GM23338 (cell line): ENCODE measurements around the gene FAM221A. TPM values are rescaled to one million over a fixed set of nuclear protein-coding genes. Genes with fewer than 3 reads are reported as not detected.

Experiments
- ATAC-seq: fragments of 200-7000 bp; cut with Tn5 transposase; 3 replicates; pipeline ENCODE4 v1.9.1; 2020
- DNase-seq: peaks from one replicate; pipeline ENCODE4 v3.0.0-alpha.2; 2015; ENCODE audit warnings: low spot score
- H2AFZ ChIP-seq: fragments of 200-600 bp; sonication (generic); 2 replicates; pipeline ENCODE4 v1.8.0; 2016; ENCODE audit warnings: antibody characterized with exemption, mild to moderate bottlenecking, moderate library complexity
- H3F3A ChIP-seq: fragments of 200-600 bp; sonication (generic); replicated peaks from 2 replicates; pipeline ENCODE4 v1.8.0; 2017; ENCODE audit warnings: antibody characterized with exemption, mixed run types, low read depth
- H3K27ac ChIP-seq: fragments of 200-600 bp; sonication (generic); 2 replicates; pipeline ENCODE4 v1.6.1; 2016; ENCODE audit warnings: low read depth
- H3K27me3 ChIP-seq: fragments of 200-600 bp; sonication (generic); 2 replicates; pipeline ENCODE4 v1.8.0; 2016; ENCODE audit warnings: mild to moderate bottlenecking, mixed run types, moderate library complexity; ENCODE audit not compliant: insufficient read depth
- H3K36me3 ChIP-seq: fragments of 200-600 bp; sonication (generic); 2 replicates; pipeline ENCODE4 v1.8.0; 2016; ENCODE audit warnings: mild to moderate bottlenecking; ENCODE audit not compliant: insufficient read depth
- H3K4me1 ChIP-seq: fragments of 200-600 bp; sonication (generic); 2 replicates; pipeline ENCODE4 v1.8.0; 2016; ENCODE audit warnings: mild to moderate bottlenecking, moderate library complexity; ENCODE audit not compliant: insufficient read depth
- H3K4me2 ChIP-seq: fragments of 200-600 bp; sonication (generic); 2 replicates; pipeline ENCODE4 v1.7.1; 2017; ENCODE audit warnings: mixed run types
- H3K4me3 ChIP-seq: fragments of 200-600 bp; sonication (generic); 2 replicates; pipeline ENCODE4 v1.6.1; 2016; ENCODE audit warnings: mixed run types
- H3K79me2 ChIP-seq: fragments of 200-600 bp; sonication (generic); replicated peaks from 2 replicates; pipeline ENCODE4 v1.8.0; 2017; ENCODE audit warnings: mild to moderate bottlenecking; ENCODE audit not compliant: insufficient read depth
- H3K9me2 ChIP-seq: fragments of 200-600 bp; sonication (generic); 2 replicates; pipeline ENCODE4 v1.8.0; 2017; ENCODE audit not compliant: insufficient read depth
- H4K20me1 ChIP-seq: fragments of 200-600 bp; sonication (generic); replicated peaks from 2 replicates; pipeline ENCODE4 v1.8.0; 2017; ENCODE audit warnings: mild to moderate bottlenecking; ENCODE audit not compliant: insufficient read depth
- H3K27ac Mint-ChIP-seq: 2 replicates; pipeline ENCODE4 v1.8.0; 2020; ENCODE audit warnings: inconsistent platforms, mild to moderate bottlenecking, moderate library complexity, mixed read lengths
- H3K27me3 Mint-ChIP-seq: 3 replicates; pipeline ENCODE4 v1.8.0; 2022; ENCODE audit warnings: low read depth, mild to moderate bottlenecking, moderate library complexity, mixed read lengths, inconsistent platforms; ENCODE audit not compliant: insufficient read depth, poor library complexity
- H3K36me3 Mint-ChIP-seq: 3 replicates; pipeline ENCODE4 v1.8.0; 2021; ENCODE audit warnings: low read depth, mild to moderate bottlenecking, inconsistent platforms, moderate library complexity, mixed read lengths
- H3K4me1 Mint-ChIP-seq: 3 replicates; pipeline ENCODE4 v1.8.0; 2020; ENCODE audit warnings: mild to moderate bottlenecking, inconsistent platforms, mixed read lengths
- H3K4me3 Mint-ChIP-seq: 3 replicates; pipeline ENCODE4 v1.8.0; 2021; ENCODE audit warnings: moderate library complexity, mild to moderate bottlenecking, inconsistent platforms, mixed read lengths
- H3K9me3 Mint-ChIP-seq: 3 replicates; pipeline ENCODE4 v1.8.0; 2020; ENCODE audit warnings: moderate library complexity, mild to moderate bottlenecking, inconsistent platforms, mixed read lengths
- CREB1 ChIP-seq: fragments of 250-450 bp; sonication (Bioruptor Pico); IDR thresholded peaks from 2 replicates; pipeline ENCODE4 v1.5.0; 2020; ENCODE audit warnings: low read depth, mild to moderate bottlenecking, moderate library complexity
- EZH2 ChIP-seq: fragments of 200-600 bp; sonication (generic); IDR thresholded peaks from one replicate; pipeline ENCODE4 v1.8.0; 2017; ENCODE audit warnings: antibody characterized with exemption, mild to moderate bottlenecking, low read depth; ENCODE audit not compliant: unreplicated experiment
- EZH2phosphoT487 ChIP-seq: fragments of 200-600 bp; sonication (generic); IDR thresholded peaks from one replicate; pipeline ENCODE4 v1.8.1; 2018; ENCODE audit warnings: antibody characterized with exemption; ENCODE audit not compliant: unreplicated experiment
- JUNB ChIP-seq: IDR thresholded peaks from one replicate; pipeline ENCODE4 v1.6.1; 2016; ENCODE audit warnings: antibody characterized with exemption; ENCODE audit not compliant: unreplicated experiment
- NANOG ChIP-seq: IDR thresholded peaks from 2 replicates; pipeline ENCODE4 v1.6.1; 2016; ENCODE audit warnings: antibody characterized with exemption, borderline replicate concordance
- POLR2AphosphoS5 ChIP-seq: IDR thresholded peaks from 2 replicates; pipeline ENCODE4 v1.6.1; 2016; ENCODE audit warnings: antibody characterized with exemption, low read depth
- STAT1 ChIP-seq: IDR thresholded peaks from one replicate; pipeline ENCODE4 v1.6.1; 2016; ENCODE audit warnings: antibody characterized with exemption; ENCODE audit not compliant: unreplicated experiment
- ZNF114 ChIP-seq: fragments of 250-450 bp; sonication (Bioruptor Pico); IDR thresholded peaks from 2 replicates; pipeline ENCODE4 v1.5.0; 2020; ENCODE audit warnings: mild to moderate bottlenecking, moderate library complexity
- ZNF331 ChIP-seq: fragments of 250-450 bp; sonication (Bioruptor Pico); IDR thresholded peaks from 2 replicates; pipeline ENCODE4 v1.5.0; 2020; ENCODE audit warnings: low read depth, mild to moderate bottlenecking, moderate library complexity
- polyA plus RNA-seq: library from polyadenylated mRNA; unstranded; fragments of >200 nt; fragmentation: Nextera tagmentation; extraction: Ambion mirVana; gene quantifications from 2 replicates; pipeline ENCODE4 v1.2.1, GENCODE V29; 2016
- total RNA-seq: library from RNA; depleted of rRNA; stranded (reverse); fragments of >200 nt; shearing (Covaris generic); gene quantifications from 2 replicates; pipeline ENCODE4 v1.2.3, GENCODE V29; 2014
- TF ChIP-seq, protein P1 (sequence below): IDR thresholded peaks from 2 replicates; pipeline ENCODE4 v1.6.1; 2016; ENCODE audit warnings: antibody characterized with exemption
- TF ChIP-seq, protein P2 (sequence below): fragments of 250-450 bp; sonication (Bioruptor Pico); IDR thresholded peaks from 2 replicates; pipeline ENCODE4 v1.5.0; 2020; ENCODE audit warnings: mild to moderate bottlenecking, moderate library complexity
- TF ChIP-seq, protein P3 (sequence below), 2 experiments: fragments of 200-600 bp in 1 of 2; sonication (generic) in 1 of 2; conservative IDR thresholded peaks; 2 replicates each; pipeline versions ENCODE4 v1.5.1 to v1.6.1; 2016 to 2017; ENCODE audit warnings: antibody characterized with exemption in 2 of 2, low read depth in 2 of 2, mild to moderate bottlenecking in 2 of 2, moderate library complexity in 1 of 2
- TF ChIP-seq, protein P4 (sequence below): IDR thresholded peaks from one replicate; pipeline ENCODE4 v1.6.1; 2018; ENCODE audit warnings: antibody characterized with exemption; ENCODE audit not compliant: unreplicated experiment

Gene FAM221A
- total and polyA plus RNA-seq, 2 experiments from 2014 or later = 31.4 to 35.7 TPM

DNA sequence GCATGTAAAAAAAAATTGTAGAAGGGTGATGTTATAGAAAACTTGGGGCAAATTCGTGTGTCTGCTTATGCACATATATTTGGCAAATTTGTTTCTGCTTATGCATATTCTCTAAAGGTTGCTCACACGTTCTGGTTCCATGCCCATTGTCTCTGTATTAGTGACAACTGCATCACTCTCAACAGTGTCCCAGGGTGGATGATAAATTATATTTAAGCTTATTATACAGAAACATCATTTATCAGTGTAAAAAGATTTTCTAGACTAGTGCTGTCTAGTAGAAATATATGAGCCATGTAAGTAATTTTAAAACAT lies 34.1 kb downstream of the FAM221A start:
- ATAC-seq = no peak
- no peak overlapping the region for H2AFZ ChIP-seq
- H3F3A ChIP-seq = no peaks in the 10 kb centered on the region
- no peaks in the 10 kb centered on the region for H3K9me2 ChIP-seq
- Mint-ChIP-seq H3K27me3 (peaks cover 3% of the 10 kb centered on the region), H3K9me3 (no peaks in the 10 kb centered on the region), H3K4me1 (no peaks in the 10 kb centered on the region; the same call in 2 of the 3 replicates), H3K27ac (no peak overlapping the region), H3K36me3 (no peaks in the 10 kb centered on the region), H3K4me3 (no peak overlapping the region)
- H3K79me2 ChIP-seq = no peaks in the 10 kb centered on the region
- no peaks in the 10 kb centered on the region for H3K4me1 ChIP-seq
- TF ChIP-seq STAT1 (no peak), EZH2 (no peak), CREB1 (no peak), EZH2phosphoT487 (no peak), ZNF331 (no peak), JUNB (no peak), NANOG (no peak), POLR2AphosphoS5 (no peak), ZNF114 (CRISPR knock-in tag) (no peak)
- TF ChIP-seq, protein P1, sequence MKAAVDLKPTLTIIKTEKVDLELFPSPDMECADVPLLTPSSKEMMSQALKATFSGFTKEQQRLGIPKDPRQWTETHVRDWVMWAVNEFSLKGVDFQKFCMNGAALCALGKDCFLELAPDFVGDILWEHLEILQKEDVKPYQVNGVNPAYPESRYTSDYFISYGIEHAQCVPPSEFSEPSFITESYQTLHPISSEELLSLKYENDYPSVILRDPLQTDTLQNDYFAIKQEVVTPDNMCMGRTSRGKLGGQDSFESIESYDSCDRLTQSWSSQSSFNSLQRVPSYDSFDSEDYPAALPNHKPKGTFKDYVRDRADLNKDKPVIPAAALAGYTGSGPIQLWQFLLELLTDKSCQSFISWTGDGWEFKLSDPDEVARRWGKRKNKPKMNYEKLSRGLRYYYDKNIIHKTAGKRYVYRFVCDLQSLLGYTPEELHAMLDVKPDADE = no peak
- TF ChIP-seq, protein P2, sequence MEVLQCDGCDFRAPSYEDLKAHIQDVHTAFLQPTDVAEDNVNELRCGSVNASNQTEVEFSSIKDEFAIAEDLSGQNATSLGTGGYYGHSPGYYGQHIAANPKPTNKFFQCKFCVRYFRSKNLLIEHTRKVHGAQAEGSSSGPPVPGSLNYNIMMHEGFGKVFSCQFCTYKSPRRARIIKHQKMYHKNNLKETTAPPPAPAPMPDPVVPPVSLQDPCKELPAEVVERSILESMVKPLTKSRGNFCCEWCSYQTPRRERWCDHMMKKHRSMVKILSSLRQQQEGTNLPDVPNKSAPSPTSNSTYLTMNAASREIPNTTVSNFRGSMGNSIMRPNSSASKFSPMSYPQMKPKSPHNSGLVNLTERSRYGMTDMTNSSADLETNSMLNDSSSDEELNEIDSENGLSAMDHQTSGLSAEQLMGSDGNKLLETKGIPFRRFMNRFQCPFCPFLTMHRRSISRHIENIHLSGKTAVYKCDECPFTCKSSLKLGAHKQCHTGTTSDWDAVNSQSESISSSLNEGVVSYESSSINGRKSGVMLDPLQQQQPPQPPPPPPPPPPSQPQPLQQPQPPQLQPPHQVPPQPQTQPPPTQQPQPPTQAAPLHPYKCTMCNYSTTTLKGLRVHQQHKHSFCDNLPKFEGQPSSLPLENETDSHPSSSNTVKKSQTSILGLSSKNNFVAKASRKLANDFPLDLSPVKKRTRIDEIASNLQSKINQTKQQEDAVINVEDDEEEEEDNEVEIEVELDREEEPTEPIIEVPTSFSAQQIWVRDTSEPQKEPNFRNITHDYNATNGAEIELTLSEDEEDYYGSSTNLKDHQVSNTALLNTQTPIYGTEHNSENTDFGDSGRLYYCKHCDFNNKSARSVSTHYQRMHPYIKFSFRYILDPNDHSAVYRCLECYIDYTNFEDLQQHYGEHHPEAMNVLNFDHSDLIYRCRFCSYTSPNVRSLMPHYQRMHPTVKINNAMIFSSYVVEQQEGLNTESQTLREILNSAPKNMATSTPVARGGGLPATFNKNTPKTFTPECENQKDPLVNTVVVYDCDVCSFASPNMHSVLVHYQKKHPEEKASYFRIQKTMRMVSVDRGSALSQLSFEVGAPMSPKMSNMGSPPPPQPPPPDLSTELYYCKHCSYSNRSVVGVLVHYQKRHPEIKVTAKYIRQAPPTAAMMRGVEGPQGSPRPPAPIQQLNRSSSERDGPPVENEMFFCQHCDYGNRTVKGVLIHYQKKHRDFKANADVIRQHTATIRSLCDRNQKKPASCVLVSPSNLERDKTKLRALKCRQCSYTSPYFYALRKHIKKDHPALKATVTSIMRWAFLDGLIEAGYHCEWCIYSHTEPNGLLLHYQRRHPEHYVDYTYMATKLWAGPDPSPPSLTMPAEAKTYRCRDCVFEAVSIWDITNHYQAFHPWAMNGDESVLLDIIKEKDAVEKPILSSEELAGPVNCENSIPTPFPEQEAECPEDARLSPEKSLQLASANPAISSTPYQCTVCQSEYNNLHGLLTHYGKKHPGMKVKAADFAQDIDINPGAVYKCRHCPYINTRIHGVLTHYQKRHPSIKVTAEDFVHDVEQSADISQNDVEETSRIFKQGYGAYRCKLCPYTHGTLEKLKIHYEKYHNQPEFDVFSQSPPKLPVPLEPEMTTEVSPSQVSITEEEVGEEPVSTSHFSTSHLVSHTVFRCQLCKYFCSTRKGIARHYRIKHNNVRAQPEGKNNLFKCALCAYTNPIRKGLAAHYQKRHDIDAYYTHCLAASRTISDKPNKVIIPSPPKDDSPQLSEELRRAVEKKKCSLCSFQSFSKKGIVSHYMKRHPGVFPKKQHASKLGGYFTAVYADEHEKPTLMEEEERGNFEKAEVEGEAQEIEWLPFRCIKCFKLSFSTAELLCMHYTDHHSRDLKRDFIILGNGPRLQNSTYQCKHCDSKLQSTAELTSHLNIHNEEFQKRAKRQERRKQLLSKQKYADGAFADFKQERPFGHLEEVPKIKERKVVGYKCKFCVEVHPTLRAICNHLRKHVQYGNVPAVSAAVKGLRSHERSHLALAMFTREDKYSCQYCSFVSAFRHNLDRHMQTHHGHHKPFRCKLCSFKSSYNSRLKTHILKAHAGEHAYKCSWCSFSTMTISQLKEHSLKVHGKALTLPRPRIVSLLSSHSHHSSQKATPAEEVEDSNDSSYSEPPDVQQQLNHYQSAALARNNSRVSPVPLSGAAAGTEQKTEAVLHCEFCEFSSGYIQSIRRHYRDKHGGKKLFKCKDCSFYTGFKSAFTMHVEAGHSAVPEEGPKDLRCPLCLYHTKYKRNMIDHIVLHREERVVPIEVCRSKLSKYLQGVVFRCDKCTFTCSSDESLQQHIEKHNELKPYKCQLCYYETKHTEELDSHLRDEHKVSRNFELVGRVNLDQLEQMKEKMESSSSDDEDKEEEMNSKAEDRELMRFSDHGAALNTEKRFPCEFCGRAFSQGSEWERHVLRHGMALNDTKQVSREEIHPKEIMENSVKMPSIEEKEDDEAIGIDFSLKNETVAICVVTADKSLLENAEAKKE = no peak
- TF ChIP-seq, protein P3, sequence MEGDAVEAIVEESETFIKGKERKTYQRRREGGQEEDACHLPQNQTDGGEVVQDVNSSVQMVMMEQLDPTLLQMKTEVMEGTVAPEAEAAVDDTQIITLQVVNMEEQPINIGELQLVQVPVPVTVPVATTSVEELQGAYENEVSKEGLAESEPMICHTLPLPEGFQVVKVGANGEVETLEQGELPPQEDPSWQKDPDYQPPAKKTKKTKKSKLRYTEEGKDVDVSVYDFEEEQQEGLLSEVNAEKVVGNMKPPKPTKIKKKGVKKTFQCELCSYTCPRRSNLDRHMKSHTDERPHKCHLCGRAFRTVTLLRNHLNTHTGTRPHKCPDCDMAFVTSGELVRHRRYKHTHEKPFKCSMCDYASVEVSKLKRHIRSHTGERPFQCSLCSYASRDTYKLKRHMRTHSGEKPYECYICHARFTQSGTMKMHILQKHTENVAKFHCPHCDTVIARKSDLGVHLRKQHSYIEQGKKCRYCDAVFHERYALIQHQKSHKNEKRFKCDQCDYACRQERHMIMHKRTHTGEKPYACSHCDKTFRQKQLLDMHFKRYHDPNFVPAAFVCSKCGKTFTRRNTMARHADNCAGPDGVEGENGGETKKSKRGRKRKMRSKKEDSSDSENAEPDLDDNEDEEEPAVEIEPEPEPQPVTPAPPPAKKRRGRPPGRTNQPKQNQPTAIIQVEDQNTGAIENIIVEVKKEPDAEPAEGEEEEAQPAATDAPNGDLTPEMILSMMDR (conservative IDR thresholded peaks at IDR 0.05; ENCODE audit: low read depth in 2 of 2) = no peak
- TF ChIP-seq, protein P4, sequence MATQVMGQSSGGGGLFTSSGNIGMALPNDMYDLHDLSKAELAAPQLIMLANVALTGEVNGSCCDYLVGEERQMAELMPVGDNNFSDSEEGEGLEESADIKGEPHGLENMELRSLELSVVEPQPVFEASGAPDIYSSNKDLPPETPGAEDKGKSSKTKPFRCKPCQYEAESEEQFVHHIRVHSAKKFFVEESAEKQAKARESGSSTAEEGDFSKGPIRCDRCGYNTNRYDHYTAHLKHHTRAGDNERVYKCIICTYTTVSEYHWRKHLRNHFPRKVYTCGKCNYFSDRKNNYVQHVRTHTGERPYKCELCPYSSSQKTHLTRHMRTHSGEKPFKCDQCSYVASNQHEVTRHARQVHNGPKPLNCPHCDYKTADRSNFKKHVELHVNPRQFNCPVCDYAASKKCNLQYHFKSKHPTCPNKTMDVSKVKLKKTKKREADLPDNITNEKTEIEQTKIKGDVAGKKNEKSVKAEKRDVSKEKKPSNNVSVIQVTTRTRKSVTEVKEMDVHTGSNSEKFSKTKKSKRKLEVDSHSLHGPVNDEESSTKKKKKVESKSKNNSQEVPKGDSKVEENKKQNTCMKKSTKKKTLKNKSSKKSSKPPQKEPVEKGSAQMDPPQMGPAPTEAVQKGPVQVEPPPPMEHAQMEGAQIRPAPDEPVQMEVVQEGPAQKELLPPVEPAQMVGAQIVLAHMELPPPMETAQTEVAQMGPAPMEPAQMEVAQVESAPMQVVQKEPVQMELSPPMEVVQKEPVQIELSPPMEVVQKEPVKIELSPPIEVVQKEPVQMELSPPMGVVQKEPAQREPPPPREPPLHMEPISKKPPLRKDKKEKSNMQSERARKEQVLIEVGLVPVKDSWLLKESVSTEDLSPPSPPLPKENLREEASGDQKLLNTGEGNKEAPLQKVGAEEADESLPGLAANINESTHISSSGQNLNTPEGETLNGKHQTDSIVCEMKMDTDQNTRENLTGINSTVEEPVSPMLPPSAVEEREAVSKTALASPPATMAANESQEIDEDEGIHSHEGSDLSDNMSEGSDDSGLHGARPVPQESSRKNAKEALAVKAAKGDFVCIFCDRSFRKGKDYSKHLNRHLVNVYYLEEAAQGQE = no peak
- H3K27me3 ChIP-seq = no peaks in the 10 kb centered on the region
- no peak overlapping the region for H3K4me3 ChIP-seq
- no peak for DNase-seq
- no peaks in the 10 kb centered on the region for H3K36me3 ChIP-seq
- H3K4me2 ChIP-seq = no peak overlapping the region
- H3K27ac ChIP-seq = no peak overlapping the region
- no peaks in the 10 kb centered on the region for H4K20me1 ChIP-seq
